GM12878 (cell line): ENCODE measurements around the gene NECTIN2.

Experiments used
- EP300 ChIP-seq, 2 experiments: fragments of 150-350 bp in 1 of 2; IDR thresholded peaks; 2 replicates each; pipeline ENCODE4 v1.6.1; 2011 to 2012; ENCODE audit warnings: low read depth in 2 of 2, low read length in 2 of 2, borderline replicate concordance in 1 of 2, improper control_type of control experiment in 1 of 2, inconsistent platforms in 1 of 2; ENCODE audit not compliant: control insufficient read depth in 1 of 2
- FOXM1 ChIP-seq: IDR thresholded peaks from 2 replicates; pipeline ENCODE4 v1.6.1; 2012; ENCODE audit warnings: low read depth, mild to moderate bottlenecking, inconsistent platforms, low read length, moderate library complexity
- MAX ChIP-seq: IDR thresholded peaks from 2 replicates; pipeline ENCODE4 v1.6.1; 2012; ENCODE audit warnings: low read depth, low read length, improper control_type of control experiment
- NBN ChIP-seq: fragments of 450-650 bp; IDR thresholded peaks from 2 replicates; pipeline ENCODE4 v1.6.1; 2016
- POLR2A ChIP-seq: IDR thresholded peaks from 2 replicates; pipeline ENCODE4 v1.6.1; 2011; ENCODE audit warnings: low read depth, mild to moderate bottlenecking, low read length
- RBBP5 ChIP-seq: fragments of 200-600 bp; sonication (generic); conservative IDR thresholded peaks from 2 replicates; pipeline ENCODE4 v1.6.1; 2016
- SIX5 ChIP-seq: IDR thresholded peaks from 2 replicates; pipeline ENCODE4 v1.6.1; 2011; ENCODE audit warnings: mild to moderate bottlenecking, low read depth, low read length, moderate library complexity; ENCODE audit not compliant: severe bottlenecking
- SMC3 ChIP-seq: IDR thresholded peaks from 2 replicates; pipeline ENCODE4 v1.6.1; 2011; ENCODE audit warnings: low read length, improper control_type of control experiment, borderline replicate concordance
- ZZZ3 ChIP-seq: IDR thresholded peaks from 2 replicates; pipeline ENCODE4 v1.6.1; 2011; ENCODE audit warnings: low read depth; ENCODE audit not compliant: control insufficient read depth, insufficient read length

GRCh38 chr19:44886141-44886540 is 40.0 kb downstream of the NECTIN2 start:
- TF ChIP-seq SIX5 (no peak), NBN (no peak), POLR2A (no peak), FOXM1 (no peak), SMC3 (no peak), EP300 (IDR thresholded peaks at IDR 0.05; ENCODE audit: borderline replicate concordance in 1 of 2, control insufficient read depth in 1 of 2, low read depth in 2 of 2, low read length in 2 of 2) (no peak), MAX (no peak), RBBP5 (no peak), ZZZ3 (no peak)
